HEK293 (cell line): Measurements from ENCODE around the gene CPA4.

ENCODE experiments used
- CTCF ChIA-PET: fragments of 350-600 bp; formaldehyde crosslinking; extraction: SDS; loops from one replicate; lab custom pipeline; 2021; ENCODE audit warnings: antibody characterized with exemption; lab: Yijun Ruan, JAX
- POLR2A ChIA-PET: fragments of 300-600 bp; formaldehyde crosslinking; extraction: SDS; loops from one replicate; lab custom pipeline; 2020; ENCODE audit warnings: antibody characterized with exemption, inconsistent platforms; lab: Yijun Ruan, JAX
- H3K27ac ChIP-seq: fragments of 200-500 bp; sonication (Bioruptor generic); 2 replicates; pipeline ENCODE4 v1.5.1; 2014; ENCODE audit warnings: low read depth, low read length, control low read depth, inconsistent platforms; ENCODE audit errors: extremely low read depth
- H3K36me3 ChIP-seq, 2 experiments: fragments of 200-500 bp in 1 of 2; sonication (Bioruptor generic) in 1 of 2; 1 replicate in 1 of 2; 2 replicates in 1 of 2; pipeline ENCODE4 v1.5.1; 2014 to 2017; ENCODE audit warnings: inconsistent platforms in 2 of 2, low read length in 2 of 2; ENCODE audit not compliant: control insufficient read depth in 2 of 2, insufficient read depth in 1 of 2
- H3K4me1 ChIP-seq: fragments of 200-500 bp; sonication (Bioruptor generic); 2 replicates; pipeline ENCODE4 v1.5.1; 2014; ENCODE audit warnings: mild to moderate bottlenecking, low read length, inconsistent platforms; ENCODE audit not compliant: control insufficient read depth, insufficient read depth
- H3K4me3 ChIP-seq: 2 replicates; pipeline ENCODE4 v1.5.1; 2011; ENCODE audit warnings: low read depth, mild to moderate bottlenecking, control low read depth, low read length, moderate library complexity
- H3K9me3 ChIP-seq: fragments of 200-500 bp; sonication (Bioruptor generic); 2 replicates; pipeline ENCODE4 v1.5.1; 2014; ENCODE audit warnings: low read depth, low read length, inconsistent platforms; ENCODE audit not compliant: control insufficient read depth, insufficient read depth
- BCL11A ChIP-seq: fragments of 450-650 bp; formaldehyde crosslinking; IDR thresholded peaks from 2 replicates; pipeline ENCODE4 v1.5.1; 2016; ENCODE audit warnings: low read depth, missing biosample characterization, missing genetic modification characterization
- GFI1B ChIP-seq: fragments of 450-650 bp; formaldehyde crosslinking; IDR thresholded peaks from 2 replicates; pipeline ENCODE4 v1.5.1; 2016; ENCODE audit warnings: missing biosample characterization, missing genetic modification characterization
- OSR2 ChIP-seq: fragments of 450-650 bp; formaldehyde crosslinking; IDR thresholded peaks from 2 replicates; pipeline ENCODE4 v1.5.1; 2016; ENCODE audit warnings: missing biosample characterization, missing genetic modification characterization
- ZBTB1 ChIP-seq: fragments of 450-650 bp; formaldehyde crosslinking; IDR thresholded peaks from 2 replicates; pipeline ENCODE4 v1.5.1; 2016; ENCODE audit warnings: missing biosample characterization, missing genetic modification characterization
- ZBTB17 ChIP-seq: fragments of 450-650 bp; formaldehyde crosslinking; IDR thresholded peaks from 2 replicates; pipeline ENCODE4 v1.5.1; 2016; ENCODE audit warnings: missing biosample characterization, missing genetic modification characterization
- ZBTB48 ChIP-seq: fragments of 450-650 bp; formaldehyde crosslinking; IDR thresholded peaks from 2 replicates; pipeline ENCODE4 v1.5.1; 2016; ENCODE audit warnings: missing biosample characterization, missing genetic modification characterization
- ZNF10 ChIP-seq: fragments of 450-650 bp; formaldehyde crosslinking; IDR thresholded peaks from 2 replicates; pipeline ENCODE4 v1.5.1; 2017; ENCODE audit warnings: missing biosample characterization, missing genetic modification characterization
- ZNF184 ChIP-seq: fragments of 450-650 bp; IDR thresholded peaks from 2 replicates; pipeline ENCODE4 v1.5.1; 2018; ENCODE audit warnings: missing biosample characterization, mild to moderate bottlenecking, missing genetic modification characterization
- ZNF2 ChIP-seq: fragments of 450-650 bp; formaldehyde crosslinking; IDR thresholded peaks from 2 replicates; pipeline ENCODE4 v1.5.1; 2016; ENCODE audit warnings: missing biosample characterization, missing genetic modification characterization
- ZNF416 ChIP-seq: fragments of 450-650 bp; formaldehyde crosslinking; IDR thresholded peaks from 2 replicates; pipeline ENCODE4 v1.5.1; 2016; ENCODE audit warnings: missing biosample characterization, missing genetic modification characterization
- ZNF558 ChIP-seq: fragments of 450-650 bp; formaldehyde crosslinking; IDR thresholded peaks from 2 replicates; pipeline ENCODE4 v1.5.1; 2016; ENCODE audit warnings: missing biosample characterization, missing genetic modification characterization
- ZNF610 ChIP-seq: fragments of 450-650 bp; formaldehyde crosslinking; IDR thresholded peaks from 2 replicates; pipeline ENCODE4 v1.5.1; 2016; ENCODE audit warnings: missing biosample characterization, missing genetic modification characterization, borderline replicate concordance
- ZNF624 ChIP-seq: fragments of 450-650 bp; formaldehyde crosslinking; IDR thresholded peaks from 2 replicates; pipeline ENCODE4 v1.5.1; 2017; ENCODE audit warnings: missing biosample characterization, missing genetic modification characterization
- ZNF654 ChIP-seq: fragments of 450-650 bp; formaldehyde crosslinking; IDR thresholded peaks from 2 replicates; pipeline ENCODE4 v1.5.1; 2016; ENCODE audit warnings: low read depth, missing biosample characterization, missing genetic modification characterization
- ZNF768 ChIP-seq: fragments of 450-650 bp; formaldehyde crosslinking; IDR thresholded peaks from 2 replicates; pipeline ENCODE4 v1.5.1; 2018; ENCODE audit warnings: missing biosample characterization, mild to moderate bottlenecking, missing genetic modification characterization
- ZSCAN23 ChIP-seq: fragments of 450-650 bp; formaldehyde crosslinking; IDR thresholded peaks from 2 replicates; pipeline ENCODE4 v1.5.1; 2016; ENCODE audit warnings: missing biosample characterization, missing genetic modification characterization
- ZSCAN4 ChIP-seq: fragments of 450-650 bp; formaldehyde crosslinking; IDR thresholded peaks from 2 replicates; pipeline ENCODE4 v1.5.1; 2017; ENCODE audit warnings: missing biosample characterization, missing genetic modification characterization

CPA4 gene

GRCh38 chr7:130366564-130366963 is 73.6 kb downstream of the CPA4 start:
- TF ChIP-seq ZNF184 (tag by site-specific recombination) (no peak), ZNF10 (0 out of 2 replicates have a peak, but pooled peaks have one; percentile 28)
- H3K9me3 ChIP-seq: no peaks in the 10 kb centered on the region
- H3K36me3 ChIP-seq: no peaks in the 10 kb centered on the region
- no peak overlapping the region for H3K27ac ChIP-seq
- POLR2A ChIA-PET: no interaction called here
- no peak overlapping the region for H3K4me3 ChIP-seq
- CTCF ChIA-PET: no interaction called here
- peaks cover 14% of the 10 kb centered on the region for H3K4me1 ChIP-seq

DNA sequence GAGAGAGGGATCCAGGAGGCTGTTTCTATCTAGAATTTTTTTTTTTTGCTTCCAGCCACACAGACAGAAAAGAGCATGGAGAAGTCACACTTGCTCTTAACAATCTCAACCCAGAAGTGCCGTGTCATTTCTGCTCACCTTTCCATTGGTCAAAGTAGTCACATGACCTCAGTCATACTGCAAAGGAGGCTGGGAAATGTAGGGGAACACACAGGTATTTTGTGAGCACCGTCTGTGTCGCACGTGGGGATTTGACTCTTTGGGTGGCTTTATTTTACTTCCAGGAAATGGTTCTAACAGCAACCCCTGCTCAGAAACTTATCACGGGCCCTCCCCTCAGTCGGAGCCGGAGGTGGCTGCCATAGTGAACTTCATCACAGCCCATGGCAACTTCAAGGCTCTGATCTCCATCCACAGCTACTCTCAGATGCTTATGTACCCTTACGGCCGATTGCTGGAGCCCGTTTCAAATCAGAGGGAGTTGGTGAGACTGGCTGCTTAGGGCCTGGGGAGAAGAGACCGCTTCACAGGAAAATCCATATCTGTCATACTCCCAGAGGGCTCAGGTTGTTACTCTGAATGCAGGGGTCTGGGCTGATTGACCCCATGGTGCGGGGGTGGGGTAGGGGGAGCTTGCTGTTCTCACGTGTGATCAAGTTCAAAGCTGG is 74.3 kb downstream of the CPA4 start:
- CTCF ChIA-PET: interaction anchor here (0.9 kb wide), 1 partner anchor 239 kb away, joined by 3 read pairs; no protein-coding TSS in a partner anchor

GRCh38 chr7:130367836-130368746 is 75.1 kb downstream of the CPA4 start:
- ChIA-PET CTCF (interaction anchor here (0.9 kb wide), 1 partner anchor 240 kb away, joined by 3 read pairs; no protein-coding TSS in a partner anchor), POLR2A (no interaction called here)

More for the DNA sequence above, 74.3 kb downstream of the CPA4 start:
- no peak overlapping the region for H3K4me3 ChIP-seq
- TF ChIP-seq ZNF416 (tag by site-specific recombination) (no peak), ZNF2 (tag by site-specific recombination) (no peak), GFI1B (tag by site-specific recombination) (no peak), ZNF610 (no peak), ZNF624 (tag by site-specific recombination) (no peak), ZNF768 (tag by site-specific recombination) (no peak), ZNF654 (tag by site-specific recombination) (no peak)
- H3K27ac ChIP-seq: no peak overlapping the region
- POLR2A ChIA-PET: no interaction called here
- no peaks in the 10 kb centered on the region for H3K9me3 ChIP-seq
- H3K36me3 ChIP-seq: no peaks in the 10 kb centered on the region
- peaks cover 14% of the 10 kb centered on the region for H3K4me1 ChIP-seq

DNA sequence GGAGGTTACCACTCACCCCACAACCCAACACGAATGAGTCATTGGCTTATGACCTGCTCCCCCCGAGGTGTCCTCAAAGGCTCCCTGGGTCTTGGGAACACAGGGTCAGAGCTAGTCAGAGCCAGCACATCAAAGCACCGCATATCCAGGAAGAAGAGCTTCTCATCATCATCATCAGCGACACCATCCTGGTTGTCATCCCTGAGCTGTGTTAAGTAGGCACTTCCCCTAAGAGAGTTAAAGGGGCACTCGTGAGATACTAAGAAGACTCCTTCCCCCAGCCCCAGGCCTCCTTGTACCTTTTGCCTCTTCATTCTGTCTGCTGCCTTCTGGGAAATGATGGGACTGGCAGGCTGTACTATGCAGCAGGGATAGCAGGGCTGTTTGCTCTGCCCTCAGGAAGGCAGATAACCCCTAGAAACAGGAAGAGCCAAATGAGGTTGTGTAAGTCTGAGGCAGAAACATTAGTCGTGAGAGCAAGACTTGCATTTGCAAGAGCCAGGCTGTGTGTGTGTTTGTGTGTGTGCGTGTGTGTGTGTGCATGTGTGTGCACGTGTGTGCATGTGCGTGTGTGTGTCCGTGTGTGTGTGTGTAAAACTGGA is 76.2 kb downstream of the CPA4 start:
- no peaks in the 10 kb centered on the region for H3K36me3 ChIP-seq
- TF ChIP-seq ZBTB48 (tag by site-specific recombination): peak; percentile 84
- TF ChIP-seq ZBTB1 (tag by site-specific recombination): no peak
- TF ChIP-seq ZSCAN23: no peak
- peak; percentile 35; the same call in 1 of the 2 replicates for TF ChIP-seq ZBTB17
- no peak for TF ChIP-seq OSR2
- TF ChIP-seq ZSCAN4: peak; percentile 99
- TF ChIP-seq BCL11A: no peak
- peaks cover 24% of the 10 kb centered on the region for H3K4me1 ChIP-seq
- H3K4me3 ChIP-seq: no peak overlapping the region
- POLR2A ChIA-PET: no interaction called here
- CTCF ChIA-PET: no interaction called here
- peak overlapping the region; percentile 17; the same call in 1 of the 2 replicates for H3K27ac ChIP-seq
- no peaks in the 10 kb centered on the region for H3K9me3 ChIP-seq

More at GRCh38 chr7:130367836-130368746, 75.1 kb downstream of the CPA4 start:
- Histone ChIP-seq H3K27ac (no peak overlapping the region), H3K4me1 (peaks cover 21% of the 10 kb centered on the region), H3K4me3 (no peak overlapping the region), H3K9me3 (no peaks in the 10 kb centered on the region), H3K36me3 (no peaks in the 10 kb centered on the region)
- TF ChIP-seq ZNF558 (tag by site-specific recombination): no peak
